ENCODE results near the gene TIFAB.
A peak's percentile ranks its signal among the peaks of the same experiment; 100 is the strongest.

TIFAB gene

DNA sequence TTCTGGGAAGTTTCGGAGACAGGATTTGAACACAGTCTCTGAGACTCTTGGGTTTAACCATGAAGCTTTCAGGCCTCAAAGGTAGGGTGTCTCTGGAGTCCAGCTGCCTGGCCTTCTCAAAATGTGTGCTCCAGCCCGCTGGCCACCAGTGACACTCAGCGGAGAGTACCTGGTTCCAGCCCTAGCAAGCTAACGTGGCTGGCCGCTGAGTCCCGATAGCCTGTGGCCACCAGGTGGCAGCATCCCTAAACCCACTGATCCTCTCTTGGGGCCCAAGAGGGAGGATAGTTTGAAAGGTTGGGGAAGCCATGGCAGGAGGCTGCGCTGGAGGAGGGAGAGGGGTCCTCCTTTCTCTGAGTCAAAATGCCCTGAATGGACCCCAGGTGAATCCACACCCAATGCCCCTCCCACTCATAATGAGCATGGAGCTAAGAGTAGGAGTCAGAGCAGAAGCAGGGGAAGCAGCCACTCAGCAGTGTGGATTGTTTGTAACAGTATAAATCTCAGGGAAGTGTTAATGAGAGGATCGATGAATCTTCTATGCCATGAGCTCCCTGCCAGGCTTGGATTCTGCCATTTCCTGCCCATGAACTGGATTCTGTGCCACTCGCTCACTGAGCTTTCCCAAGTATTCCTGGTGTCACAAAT is 5.4 kb upstream of the TIFAB start:
- no peak for DNase-seq

DNA sequence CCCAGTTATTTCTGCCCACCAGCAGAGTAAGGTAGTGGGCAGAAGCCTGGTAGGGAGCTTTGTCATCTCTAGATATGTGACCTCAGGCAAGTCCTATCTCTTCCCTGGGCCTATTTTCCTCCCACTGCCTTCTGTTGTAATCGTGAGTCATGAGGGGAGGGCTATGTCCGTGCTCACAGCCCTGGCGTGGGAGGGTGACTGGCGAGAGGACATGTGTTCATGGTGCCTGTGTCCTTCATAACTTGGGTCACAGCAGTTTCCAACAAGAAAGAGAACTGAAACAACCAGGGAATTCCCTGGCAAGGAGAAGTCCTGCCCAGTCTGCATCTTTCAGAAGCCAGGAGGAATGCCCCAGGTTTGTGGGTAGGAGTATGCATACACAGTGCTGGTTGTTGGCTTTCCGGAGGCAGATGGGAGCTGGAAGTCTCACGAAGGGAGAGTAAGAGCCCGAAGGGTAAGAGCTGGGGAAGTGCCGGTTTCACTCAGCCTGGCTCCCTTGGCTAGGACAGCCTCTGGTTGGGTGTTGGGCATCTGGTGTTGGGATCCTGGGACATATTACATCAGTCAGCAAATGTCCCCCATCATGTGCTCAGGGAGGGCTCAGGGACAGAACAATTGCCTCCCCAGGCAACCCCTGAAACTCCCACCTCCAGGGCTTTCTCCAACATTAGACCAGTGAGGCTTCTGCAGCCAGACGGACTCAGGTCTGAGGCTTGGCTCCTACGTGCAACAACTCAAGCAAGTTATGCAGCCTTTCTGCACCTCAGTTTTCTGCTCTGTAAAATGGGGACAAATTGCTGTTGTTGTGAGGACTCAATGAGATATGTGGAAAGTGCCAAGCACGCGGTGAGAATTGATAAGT is 4.3 kb upstream of the TIFAB start:
- peak; percentile 68 for DNase-seq

- no peak for DNase-seq
Observed at GRCh38 chr5:135455876-135456237, 3.7 kb upstream of the TIFAB start.

DNA sequence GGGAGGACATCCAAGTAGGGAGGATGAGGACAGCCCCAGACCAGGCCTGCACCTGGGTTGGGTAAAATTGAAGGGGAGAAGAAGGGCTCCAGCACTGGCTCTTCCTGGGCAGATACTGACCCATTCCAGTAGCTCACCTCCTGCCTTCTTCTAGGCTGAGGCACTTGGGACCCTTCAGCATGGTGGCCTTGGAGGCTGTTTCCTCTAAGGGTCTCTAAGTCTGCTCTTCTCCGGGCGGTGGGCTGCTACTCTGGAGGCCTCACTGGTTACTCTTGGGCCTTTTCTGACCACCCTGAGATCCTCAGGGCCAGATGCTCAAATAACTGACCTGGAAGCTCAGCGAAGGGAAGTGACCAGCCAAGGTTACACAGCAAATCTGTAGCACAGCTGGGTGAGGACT is 2.8 kb upstream of the TIFAB start:
- no peak for DNase-seq

GRCh38 chr5:135453613-135454012 is 1.5 kb upstream of the TIFAB start:
- DNase-seq: no peak

GRCh38 chr5:135451581-135452320 is 400 bp downstream of the TIFAB start:
- DNase-seq: no peak

DNA sequence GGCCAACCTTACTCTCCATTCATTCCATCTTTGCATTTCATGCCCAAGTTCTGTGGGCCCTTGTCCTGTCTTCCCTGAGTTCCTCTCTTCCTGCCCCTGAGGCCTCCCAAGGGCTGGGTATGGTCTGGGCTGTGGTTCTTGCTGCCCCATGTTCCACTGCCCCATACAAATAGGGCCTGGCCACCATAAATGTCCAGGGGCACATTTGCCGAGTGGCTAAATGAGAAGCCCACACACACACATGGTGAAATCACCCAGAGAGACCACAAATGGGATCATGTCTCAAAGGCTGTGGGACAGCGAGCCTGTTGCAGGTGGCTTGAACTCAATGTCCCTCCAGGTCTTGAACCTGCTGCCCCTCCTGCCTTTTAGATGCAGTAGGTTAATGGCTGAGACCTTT is 1.2 kb downstream of the TIFAB start:
- DNase-seq: no peak

- DNase-seq: no peak
Observed at GRCh38 chr5:135450336-135450735, 1.8 kb downstream of the TIFAB start.

- no peak for DNase-seq
Observed at GRCh38 chr5:135449644-135450043, 2.5 kb downstream of the TIFAB start.

DNA sequence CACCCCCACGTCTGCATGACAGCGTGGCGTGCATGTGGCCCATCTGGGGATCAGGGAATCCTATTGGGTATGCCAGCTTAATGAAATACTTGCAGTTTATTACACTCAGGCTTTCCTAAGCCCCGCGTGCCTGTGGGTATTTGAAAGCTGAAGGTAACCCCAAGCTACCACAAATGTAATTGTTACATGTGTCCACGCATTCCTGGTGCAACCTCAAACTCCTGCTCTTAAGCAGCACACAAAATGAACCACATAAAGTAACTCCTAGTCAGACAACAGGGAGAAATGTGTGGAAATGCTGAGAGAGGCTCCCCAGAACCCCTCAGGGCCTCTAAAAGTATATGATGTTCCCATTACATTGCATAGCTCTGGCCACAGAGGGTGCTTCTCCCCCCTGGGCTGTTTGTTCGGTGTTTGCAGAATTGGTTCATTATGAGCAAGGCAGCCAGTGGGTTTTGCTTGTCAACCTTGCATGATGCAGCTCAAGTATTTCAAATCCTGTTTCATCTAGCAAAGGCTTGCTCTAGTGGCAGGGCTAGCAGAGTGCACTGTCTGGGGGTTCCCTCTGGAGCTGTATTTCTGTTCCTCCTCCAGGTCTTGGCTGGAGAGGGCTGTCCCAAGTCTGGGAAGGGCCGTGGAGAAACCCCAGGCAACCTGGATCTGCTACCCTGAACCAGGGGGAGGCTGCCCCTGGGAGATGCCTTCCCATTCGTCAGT is 3.2 kb downstream of the TIFAB start:
- no peak for DNase-seq

GRCh38 chr5:135448071-135448739 is 3.9 kb downstream of the TIFAB start:
- no peak for DNase-seq

- DNase-seq: no peak
Observed at GRCh38 chr5:135447298-135447929, 4.7 kb downstream of the TIFAB start, which contains the start of gene DCANP1. Gene DCANP1 (minus strand): TSS chr5:135447348. CDS start chr5:135447108, 240 bp downstream.

- DNase-seq: no peak
Observed at GRCh38 chr5:135446615-135447014, 5.5 kb downstream of the TIFAB start.

DNA sequence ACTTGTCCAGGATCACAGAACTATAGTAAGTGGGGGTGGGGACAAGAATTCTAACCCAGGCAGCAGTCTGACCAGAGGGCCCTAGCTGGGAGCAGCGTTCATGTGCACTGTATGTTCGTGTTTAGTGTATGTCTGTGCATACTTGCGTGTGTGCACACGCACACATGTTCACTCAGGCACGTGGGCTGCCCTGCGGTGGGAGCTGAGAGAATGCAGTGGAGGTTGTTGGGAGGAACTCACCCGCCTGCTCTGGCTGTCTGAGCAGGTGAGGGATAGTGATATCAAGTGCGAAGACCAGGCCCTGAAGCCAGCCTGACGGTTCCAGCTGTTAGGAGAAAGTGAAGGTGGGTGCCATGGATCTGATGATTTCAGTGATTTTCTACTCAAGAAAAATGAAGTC is 5.9 kb downstream of the TIFAB start:
- no peak for DNase-seq

- DNase-seq: no peak
Observed at GRCh38 chr5:135445306-135445985, 6.7 kb downstream of the TIFAB start.

GRCh38 chr5:135444881-135445280 is 7.3 kb downstream of the TIFAB start:
- no peak for DNase-seq

- DNase-seq: no peak
Observed at GRCh38 chr5:135444360-135444759, 7.8 kb downstream of the TIFAB start.

- DNase-seq: no peak
Observed at GRCh38 chr5:135443161-135443960, 8.8 kb downstream of the TIFAB start.

- no peak for DNase-seq
Observed at GRCh38 chr5:135442431-135443160, 9.6 kb downstream of the TIFAB start.

- no peak for DNase-seq
Observed at GRCh38 chr5:135441919-135442318, 10.2 kb downstream of the TIFAB start.
